Lung (tissue), 12 donors: Measurements from ENCODE around the gene ZNF335. TPM values are rescaled to one million over a fixed set of nuclear protein-coding genes. Genes with fewer than 3 reads are reported as not detected.

Source experiments
- ATAC-seq: fragments of 200-7000 bp; cut with Tn5 transposase; one replicate; pipeline ENCODE4 v1.9.1; 2020; ENCODE audit warnings: moderate number of reproducible peaks; ENCODE audit not compliant: insufficient read depth, low FRiP score
- DNase-seq, 3 donors: peaks; one replicate each; pipeline ENCODE4 v3.0.0-alpha.2; 2013 to 2017
- H3K27ac ChIP-seq, 2 donors: one replicate each; pipeline ENCODE4 v1.5.1; 2013; ENCODE audit warnings: mild to moderate bottlenecking in 2 of 2, moderate library complexity in 2 of 2, control low read depth in 1 of 2, inconsistent platforms in 1 of 2, low read depth in 1 of 2, low read length in 1 of 2
- H3K27me3 ChIP-seq, 3 donors: one replicate each; pipeline ENCODE4 v1.5.1; 2013; ENCODE audit warnings: low read length in 2 of 3; ENCODE audit not compliant: control insufficient read depth in 3 of 3, insufficient read depth in 3 of 3
- H3K36me3 ChIP-seq, 4 donors: one replicate each; pipeline ENCODE4 v1.5.1; 2013; ENCODE audit warnings: low read length in 4 of 4, mild to moderate bottlenecking in 1 of 4, moderate library complexity in 1 of 4; ENCODE audit not compliant: control insufficient read depth in 4 of 4, insufficient read depth in 4 of 4
- H3K4me1 ChIP-seq, 5 donors: one replicate each; pipeline ENCODE4 v1.5.1; 2013; ENCODE audit warnings: low read length in 5 of 5, mild to moderate bottlenecking in 2 of 5, moderate library complexity in 1 of 5; ENCODE audit not compliant: control insufficient read depth in 5 of 5, insufficient read depth in 5 of 5
- H3K4me3 ChIP-seq: one replicate; pipeline ENCODE4 v1.5.1; 2013; ENCODE audit warnings: mild to moderate bottlenecking, control low read depth, moderate library complexity
- H3K9ac ChIP-seq, 2 donors: one replicate each; pipeline ENCODE4 v1.5.1; 2013; ENCODE audit warnings: low read length in 2 of 2, control low read depth in 1 of 2; ENCODE audit not compliant: insufficient read depth in 1 of 2
- H3K9me3 ChIP-seq, 4 donors: one replicate each; pipeline ENCODE4 v1.5.1; 2013; ENCODE audit warnings: low read length in 3 of 4, mild to moderate bottlenecking in 1 of 4, moderate library complexity in 1 of 4; ENCODE audit not compliant: control insufficient read depth in 4 of 4, insufficient read depth in 3 of 4
- CTCF ChIP-seq: IDR thresholded peaks from 2 replicates; pipeline ENCODE4 v1.5.1; 2012; ENCODE audit warnings: mild to moderate bottlenecking; ENCODE audit errors: control extremely low read depth, extremely low read depth
- WGBS, 2 donors: extraction: QIAGEN DNeasy Blood & Tissue Kit; methylation state at CpG; one replicate each; pipeline ENCODE4 v1.1.7; 2013; 5-methylcytosine and 5-hydroxymethylcytosine counted together
- polyA plus RNA-seq, 2 donors: library from polyadenylated mRNA; stranded (reverse); fragments of 200-250 nt; gene quantifications; one replicate each; pipeline ENCODE4 v1.2.1, GENCODE V29; 2013
- total RNA-seq, 2 donors: library from RNA; depleted of rRNA in 1 of 2; stranded (reverse); fragments of >200 nt in 1 of 2; gene quantifications; one replicate each; pipeline ENCODE4 v1.2.1, GENCODE V29; 2014 to 2021
- donor health status: control.
- donor health status: control.
- donor health status: Bipolar disorder and iron deficiency.
- donor health status: healthy.
- donor health status: DM: yes; HTN: yes; CAD: no.

The ZNF335 gene
- total and polyA plus RNA-seq, 4 donors: 12.8 to 23.6 (median 16.0) TPM

GRCh38 chr20:45909336-45909808 lies 62.6 kb downstream of the ZNF335 start:
- WGBS, 2 donors: 85 to 89% methylated on average over 12 of the region's 12 CpGs
- no peak for DNase-seq
- no peak overlapping the region for H3K9ac ChIP-seq
- ATAC-seq: no peak
- TF ChIP-seq CTCF: no peak
- no peak overlapping the region for H3K27ac ChIP-seq
- no peaks in the 10 kb centered on the region for H3K9me3 ChIP-seq
- H3K4me3 ChIP-seq: no peak overlapping the region
- no peaks in the 10 kb centered on the region for H3K27me3 ChIP-seq
- H3K36me3 ChIP-seq: peaks cover 0 to 9% (median under 1%) of the 10 kb centered on the region in 4 donors
- H3K4me1 ChIP-seq: peaks cover 0 to 12% (median 4%) of the 10 kb centered on the region in 5 donors

GRCh38 chr20:45908084-45908483 lies 63.9 kb downstream of the ZNF335 start:
- DNase-seq (no peak), ATAC-seq (no peak)
- peaks cover 0 to 12% (median under 1%) of the 10 kb centered on the region in 4 donors for H3K36me3 ChIP-seq
- no peaks in the 10 kb centered on the region for H3K9me3 ChIP-seq
- H3K27ac ChIP-seq: no peak overlapping the region
- no peaks in the 10 kb centered on the region for H3K27me3 ChIP-seq
- WGBS, 2 donors: 95 to 96% methylated on average over 2 of the region's 2 CpGs
- H3K4me1 ChIP-seq: peaks cover 0 to 12% (median 4%) of the 10 kb centered on the region in 5 donors
- no peak overlapping the region for H3K9ac ChIP-seq
- no peak overlapping the region for H3K4me3 ChIP-seq
- no peak for TF ChIP-seq CTCF

- Histone ChIP-seq H3K4me1 (peaks cover 0 to 12% (median 3%) of the 10 kb centered on the region in 5 donors), H3K27me3 (no peaks in the 10 kb centered on the region), H3K36me3 (peaks cover 0 to 12% (median 2%) of the 10 kb centered on the region in 4 donors), H3K9me3 (no peaks in the 10 kb centered on the region), H3K9ac (no peak overlapping the region), H3K27ac (no peak overlapping the region), H3K4me3 (no peak overlapping the region)
- DNase-seq: no peak
- WGBS, 2 donors: 95 to 98% methylated on average over 17 of the region's 17 CpGs
- ATAC-seq: no peak
- no peak for TF ChIP-seq CTCF
Observed at GRCh38 chr20:45907219-45907948, 64.6 kb downstream of the ZNF335 start.
